Kidney glomerular epithelial cell (primary cell): ENCODE data around the gene CAMKMT.

ENCODE experiments used
- DNase-seq: peaks from one replicate; lab custom pipeline; 2025; lab: John Stamatoyannopoulos, UW

The CAMKMT gene

GRCh38 chr2:44444881-44445280, 83.1 kb downstream of the CAMKMT start:
- no peak for DNase-seq

GRCh38 chr2:44448860-44449527, 87.2 kb downstream of the CAMKMT start:
- no peak for DNase-seq

- no peak for DNase-seq
Measured at GRCh38 chr2:44450082-44450481, 88.3 kb downstream of the CAMKMT start.

- DNase-seq: no peak
Measured at GRCh38 chr2:44450806-44451205, 89.1 kb downstream of the CAMKMT start.

- no peak for DNase-seq
Measured at GRCh38 chr2:44452069-44452583, 90.4 kb downstream of the CAMKMT start.

- DNase-seq: no peak
Measured at GRCh38 chr2:44453259-44453658, 91.5 kb downstream of the CAMKMT start.

- DNase-seq: no peak
Measured at GRCh38 chr2:44455877-44456276, 94.1 kb downstream of the CAMKMT start.

- DNase-seq: no peak
Measured at GRCh38 chr2:44456946-44457345, 95.2 kb downstream of the CAMKMT start.

- no peak for DNase-seq
Measured at GRCh38 chr2:44459739-44460138, 98.0 kb downstream of the CAMKMT start.

- DNase-seq: no peak
Measured at GRCh38 chr2:44462934-44463849, 101.4 kb downstream of the CAMKMT start.

- DNase-seq: no peak
Measured at GRCh38 chr2:44464437-44464836, 102.7 kb downstream of the CAMKMT start.

- DNase-seq: no peak
Measured at GRCh38 chr2:44470151-44470550, 108.4 kb downstream of the CAMKMT start.

GRCh38 chr2:44477657-44478414, 116.1 kb downstream of the CAMKMT start:
- DNase-seq: no peak

GRCh38 chr2:44479127-44479887, 117.6 kb downstream of the CAMKMT start:
- DNase-seq: peak; percentile 84

- no peak for DNase-seq
Measured at GRCh38 chr2:44480068-44480467, 118.3 kb downstream of the CAMKMT start.

- DNase-seq: no peak
Measured at GRCh38 chr2:44487052-44487451, 125.3 kb downstream of the CAMKMT start.

- no peak for DNase-seq
Measured at GRCh38 chr2:44490726-44491125, 129.0 kb downstream of the CAMKMT start.

GRCh38 chr2:44494006-44494405, 132.3 kb downstream of the CAMKMT start:
- DNase-seq: no peak

GRCh38 chr2:44495035-44495434, 133.3 kb downstream of the CAMKMT start:
- no peak for DNase-seq

GRCh38 chr2:44495544-44495943, 133.8 kb downstream of the CAMKMT start:
- DNase-seq: no peak

GRCh38 chr2:44496130-44496529, 134.4 kb downstream of the CAMKMT start:
- DNase-seq: no peak

GRCh38 chr2:44498551-44498950, 136.8 kb downstream of the CAMKMT start:
- DNase-seq: no peak
